ENCODE measurements around the gene C6orf120. TPM values are rescaled to one million over a fixed set of nuclear protein-coding genes. Genes with fewer than 3 reads are reported as not detected.

The C6orf120 gene
- total RNA-seq (2014; rRNA removed; shearing (Covaris generic)): 28.8 and 31.5 TPM in 2 replicates

DNA sequence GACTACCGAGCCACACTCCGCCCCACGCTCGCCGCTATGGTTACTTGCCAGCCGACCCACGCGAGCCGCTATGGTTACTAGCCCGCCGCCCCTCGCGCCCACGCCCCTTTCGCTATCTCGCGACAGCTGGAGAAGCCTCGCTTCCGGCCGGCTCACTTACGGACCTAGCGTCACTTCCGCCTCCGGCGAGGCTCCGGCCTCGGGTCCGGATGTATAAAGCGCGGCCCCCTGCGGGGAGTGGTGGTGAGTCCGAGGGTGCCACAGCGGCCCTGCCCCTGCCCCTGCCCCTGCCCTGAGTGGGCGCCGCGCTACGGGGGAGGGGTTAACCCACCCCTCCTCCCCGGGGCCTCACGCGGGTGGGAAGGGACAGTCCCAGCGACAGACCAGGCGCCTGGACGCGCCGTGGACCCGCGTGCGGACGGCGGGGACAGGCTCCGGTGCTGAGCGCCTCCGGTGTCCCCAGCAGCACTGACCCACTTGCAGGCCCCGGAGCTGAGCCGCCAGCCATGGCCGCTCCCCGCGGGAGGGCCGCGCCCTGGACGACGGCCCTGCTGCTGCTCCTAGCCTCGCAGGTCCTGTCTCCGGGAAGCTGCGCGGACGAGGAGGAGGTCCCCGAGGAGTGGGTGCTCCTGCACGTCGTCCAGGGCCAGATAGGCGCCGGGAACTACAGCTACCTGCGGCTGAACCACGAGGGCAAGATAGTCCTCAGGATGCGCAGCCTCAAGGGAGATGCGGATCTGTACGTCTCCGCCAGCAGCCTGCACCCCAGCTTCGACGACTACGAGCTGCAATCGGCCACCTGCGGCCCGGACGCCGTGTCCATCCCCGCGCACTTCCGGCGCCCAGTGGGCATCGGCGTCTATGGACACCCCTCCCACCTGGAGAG lies at the start of gene C6orf120, which contains the start of gene WDR27:
C6orf120 (plus strand) TSS at position 173 of the 886 bp plus-strand sequence; CDS start at position 507, 334 bp downstream.
WDR27 (minus strand) TSS at position 76 of the 886 bp plus-strand sequence. CDS start 13,024 bp downstream, outside the sequence.

GRCh38 chr6:169724494-169725124 lies 22.7 kb downstream of the C6orf120 start, which contains the start of gene PHF10:
Gene PHF10 (minus strand): TSS chr6:169724500. CDS start chr6:169723931, 569 bp downstream.

GRCh38 chr6:169751242-169752073 lies 49.5 kb downstream of the C6orf120 start, which contains the start of the genes DYNLT2 and ERMARD:
Gene DYNLT2 (minus strand): TSS chr6:169751572. CDS start chr6:169751458, 114 bp downstream.
Gene ERMARD (plus strand): TSS chr6:169751622. CDS start chr6:169751658, 36 bp downstream.

Other genes starting within 250 kb of the C6orf120 start
- gene WDR27, start 97 bp upstream of the C6orf120 start, total RNA-seq (2014; rRNA removed; shearing (Covaris generic)): 37.1 and 46.4 TPM in 2 replicates
- gene PHF10, start 22.4 kb downstream of the C6orf120 start, total RNA-seq (2014; rRNA removed; shearing (Covaris generic)): 22.1 and 23.2 TPM in 2 replicates
- gene DYNLT2, start 49.4 kb downstream of the C6orf120 start, total RNA-seq (2014; rRNA removed; shearing (Covaris generic)): 1.5 and 1.6 TPM in 2 replicates
- gene ERMARD, start 49.5 kb downstream of the C6orf120 start, total RNA-seq (2014; rRNA removed; shearing (Covaris generic)): 14.6 and 22.5 TPM in 2 replicates

Measured in A375 (cell line).